Fibroblast of skin of abdomen (primary cell): ENCODE measurements around the gene MTA3.
A peak's percentile ranks its signal among the peaks of the same experiment; 100 is the strongest.
"Not testable (repeated sequence)": the region's sequence is repeated elsewhere in the genome, so short reads cannot be mapped to it uniquely, and the experiment has no call there.

Experiments
- DNase-seq: peaks from one replicate; pipeline ENCODE4 v3.0.0-alpha.2; 2013

Gene MTA3

GRCh38 chr2:42567806-42568400 lies 529 bp upstream of the MTA3 start:
- no peak for DNase-seq

GRCh38 chr2:42569116-42569711 lies 782 bp downstream of the MTA3 start:
- DNase-seq, result peak; percentile 23

- DNase-seq, result no peak
Measured at GRCh38 chr2:42569883-42570282, 1.5 kb downstream of the MTA3 start.

- DNase-seq, result no peak
Measured at GRCh38 chr2:42572297-42573081, 4.1 kb downstream of the MTA3 start.

GRCh38 chr2:42573256-42573655 lies 4.8 kb downstream of the MTA3 start:
- DNase-seq, result no peak

GRCh38 chr2:42575458-42576064 lies 7.1 kb downstream of the MTA3 start:
- no peak for DNase-seq

- no peak for DNase-seq
Measured at GRCh38 chr2:42578621-42579020, 10.2 kb downstream of the MTA3 start.

GRCh38 chr2:42581257-42581656 lies 12.8 kb downstream of the MTA3 start:
- DNase-seq, result no peak

GRCh38 chr2:42584628-42585027 lies 16.2 kb downstream of the MTA3 start:
- DNase-seq, result not testable (repeated sequence)

- DNase-seq, result no peak
Measured at GRCh38 chr2:42585779-42586178, 17.3 kb downstream of the MTA3 start.

GRCh38 chr2:42587526-42588117 lies 19.2 kb downstream of the MTA3 start:
- DNase-seq, result no peak

GRCh38 chr2:42588121-42588520 lies 19.7 kb downstream of the MTA3 start:
- DNase-seq, result no peak

GRCh38 chr2:42590176-42590575 lies 21.7 kb downstream of the MTA3 start:
- no peak for DNase-seq

GRCh38 chr2:42593282-42593681 lies 24.9 kb downstream of the MTA3 start:
- DNase-seq, result no peak

GRCh38 chr2:42598656-42599055 lies 30.2 kb downstream of the MTA3 start:
- DNase-seq, result no peak

- DNase-seq, result peak; percentile 24
Measured at GRCh38 chr2:42601076-42601475, 32.6 kb downstream of the MTA3 start.

- no peak for DNase-seq
Measured at GRCh38 chr2:42602218-42602875, 33.9 kb downstream of the MTA3 start.

- no peak for DNase-seq
Measured at GRCh38 chr2:42602876-42603219, 34.4 kb downstream of the MTA3 start.

GRCh38 chr2:42604341-42604867 lies 36.0 kb downstream of the MTA3 start:
- not testable (repeated sequence) for DNase-seq

- not testable (repeated sequence) for DNase-seq
Measured at GRCh38 chr2:42606166-42606565, 37.7 kb downstream of the MTA3 start.

GRCh38 chr2:42607101-42607637 lies 38.7 kb downstream of the MTA3 start:
- no peak for DNase-seq
